ENCODE data around the gene PRDM16. TPM values are rescaled to one million over a fixed set of nuclear protein-coding genes. Genes with fewer than 3 reads are reported as not detected.
"Not testable (repeated sequence)": the region's sequence is repeated elsewhere in the genome, so short reads cannot be mapped to it uniquely, and the experiment has no call there.

Gene PRDM16
- total RNA-seq, 2 experiments from 2014 or later = not detected

DNA sequence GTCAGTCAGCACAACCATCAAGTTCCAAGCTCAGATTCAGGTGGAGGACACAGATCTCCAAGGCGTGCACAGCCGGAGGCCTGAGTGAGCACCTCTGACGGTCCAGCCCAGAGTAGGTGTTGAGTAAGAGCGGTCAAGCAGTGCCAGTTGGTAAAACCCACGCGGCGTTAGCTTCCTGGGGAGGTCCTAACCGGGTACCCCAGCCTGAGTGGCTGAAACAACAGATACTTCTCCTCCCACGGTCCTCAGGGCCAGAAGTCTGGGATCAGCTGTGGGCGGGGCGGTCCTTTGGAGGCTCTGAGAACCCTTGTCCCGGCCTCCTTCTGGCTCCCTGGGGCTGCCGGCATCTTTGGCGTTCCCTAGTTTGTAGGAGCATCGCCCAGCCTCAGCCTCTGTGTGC lies 94.4 kb downstream of the PRDM16 start:
- Histone ChIP-seq H3K4me2 (ENCODE audit: low read length) (no peak overlapping the region), H4K20me1 (ENCODE audit: insufficient read depth, low read length) (no peaks in the 10 kb centered on the region), H3K4me3 (ENCODE audit: low read depth, low read length, poor library complexity, severe bottlenecking) (no peak overlapping the region), H3K4me1 (ENCODE audit: insufficient read depth, low read length, poor library complexity, severe bottlenecking) (no peaks in the 10 kb centered on the region), H3K36me3 (ENCODE audit: insufficient read depth, low read length) (no peaks in the 10 kb centered on the region), H3K79me2 (ENCODE audit: insufficient read depth, low read depth, low read length) (no peaks in the 10 kb centered on the region), H3K9me3 (ENCODE audit: low read length) (no peaks in the 10 kb centered on the region), H3K27ac (ENCODE audit: low read depth, low read length, poor library complexity, severe bottlenecking) (no peak overlapping the region), H3K9me2 (ENCODE audit: insufficient read depth, low read length) (no peaks in the 10 kb centered on the region), H2AFZ (ENCODE audit: low read length) (no peak overlapping the region)
- ChIA-PET POLR2A (no interaction called here), CTCF (ENCODE audit: unreplicated experiment) (no interaction called here)
- DNase-seq (ENCODE audit: low spot score) = no peak
- TF ChIP-seq, protein P1, sequence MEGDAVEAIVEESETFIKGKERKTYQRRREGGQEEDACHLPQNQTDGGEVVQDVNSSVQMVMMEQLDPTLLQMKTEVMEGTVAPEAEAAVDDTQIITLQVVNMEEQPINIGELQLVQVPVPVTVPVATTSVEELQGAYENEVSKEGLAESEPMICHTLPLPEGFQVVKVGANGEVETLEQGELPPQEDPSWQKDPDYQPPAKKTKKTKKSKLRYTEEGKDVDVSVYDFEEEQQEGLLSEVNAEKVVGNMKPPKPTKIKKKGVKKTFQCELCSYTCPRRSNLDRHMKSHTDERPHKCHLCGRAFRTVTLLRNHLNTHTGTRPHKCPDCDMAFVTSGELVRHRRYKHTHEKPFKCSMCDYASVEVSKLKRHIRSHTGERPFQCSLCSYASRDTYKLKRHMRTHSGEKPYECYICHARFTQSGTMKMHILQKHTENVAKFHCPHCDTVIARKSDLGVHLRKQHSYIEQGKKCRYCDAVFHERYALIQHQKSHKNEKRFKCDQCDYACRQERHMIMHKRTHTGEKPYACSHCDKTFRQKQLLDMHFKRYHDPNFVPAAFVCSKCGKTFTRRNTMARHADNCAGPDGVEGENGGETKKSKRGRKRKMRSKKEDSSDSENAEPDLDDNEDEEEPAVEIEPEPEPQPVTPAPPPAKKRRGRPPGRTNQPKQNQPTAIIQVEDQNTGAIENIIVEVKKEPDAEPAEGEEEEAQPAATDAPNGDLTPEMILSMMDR (conservative IDR thresholded peaks at IDR 0.05; ENCODE audit: low read length) = no peak
- no peak for TF ChIP-seq EZH2phosphoT487 (IDR thresholded peaks at IDR 0.05; ENCODE audit: borderline replicate concordance, low read depth, low read length)
- no TSS peak for BruUV-seq (replicated peaks)
- intact Hi-C loops (cut with micrococcal nuclease; ENCODE audit: unreplicated experiment) = no loop called here

DNA sequence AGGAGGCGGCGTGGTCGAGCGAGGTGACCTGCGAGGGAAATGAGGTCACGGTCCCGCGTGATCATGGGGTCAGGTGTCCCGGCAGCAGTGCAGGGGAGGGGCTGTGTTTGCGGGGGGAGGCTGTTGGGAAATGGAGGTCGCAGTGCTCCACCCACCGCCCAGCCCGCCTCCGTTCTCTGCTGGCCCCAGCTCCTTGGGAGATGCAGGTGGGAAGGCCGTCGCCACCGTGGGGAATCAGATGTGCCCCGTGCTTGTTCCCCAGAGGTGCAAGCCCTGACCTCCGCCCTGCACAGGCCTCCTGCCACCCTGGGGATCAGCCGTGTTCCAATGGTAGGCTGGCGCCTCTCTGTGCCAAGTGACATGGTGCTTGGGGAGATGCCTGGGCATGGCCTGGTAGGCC lies 95.7 kb downstream of the PRDM16 start:
- no peaks in the 10 kb centered on the region for H3K36me3 ChIP-seq (ENCODE audit: insufficient read depth, low read length)
- no peaks in the 10 kb centered on the region for H4K20me1 ChIP-seq (ENCODE audit: insufficient read depth, low read length)
- H3K9me3 ChIP-seq (ENCODE audit: low read length) = no peaks in the 10 kb centered on the region
- no peak overlapping the region for H3K4me2 ChIP-seq (ENCODE audit: low read length)
- no peak overlapping the region for H2AFZ ChIP-seq (ENCODE audit: low read length)
- ChIA-PET CTCF (ENCODE audit: unreplicated experiment) (no interaction called here), POLR2A (no interaction called here)
- H3K27ac ChIP-seq (ENCODE audit: low read depth, low read length, poor library complexity, severe bottlenecking) = no peak overlapping the region
- no peak overlapping the region for H3K4me3 ChIP-seq (ENCODE audit: low read depth, low read length, poor library complexity, severe bottlenecking)
- intact Hi-C loops (cut with micrococcal nuclease; ENCODE audit: unreplicated experiment) = no loop called here
- H3K9me2 ChIP-seq (ENCODE audit: insufficient read depth, low read length) = no peaks in the 10 kb centered on the region
- no TSS peak for BruUV-seq (replicated peaks)
- TF ChIP-seq, protein P1 (conservative IDR thresholded peaks at IDR 0.05; ENCODE audit: low read length) = no peak
- no peak for TF ChIP-seq EZH2phosphoT487 (IDR thresholded peaks at IDR 0.05; ENCODE audit: borderline replicate concordance, low read depth, low read length)
- DNase-seq (ENCODE audit: low spot score) = no peak
- no peaks in the 10 kb centered on the region for H3K79me2 ChIP-seq (ENCODE audit: insufficient read depth, low read depth, low read length)
- no peaks in the 10 kb centered on the region for H3K4me1 ChIP-seq (ENCODE audit: insufficient read depth, low read length, poor library complexity, severe bottlenecking)

DNA sequence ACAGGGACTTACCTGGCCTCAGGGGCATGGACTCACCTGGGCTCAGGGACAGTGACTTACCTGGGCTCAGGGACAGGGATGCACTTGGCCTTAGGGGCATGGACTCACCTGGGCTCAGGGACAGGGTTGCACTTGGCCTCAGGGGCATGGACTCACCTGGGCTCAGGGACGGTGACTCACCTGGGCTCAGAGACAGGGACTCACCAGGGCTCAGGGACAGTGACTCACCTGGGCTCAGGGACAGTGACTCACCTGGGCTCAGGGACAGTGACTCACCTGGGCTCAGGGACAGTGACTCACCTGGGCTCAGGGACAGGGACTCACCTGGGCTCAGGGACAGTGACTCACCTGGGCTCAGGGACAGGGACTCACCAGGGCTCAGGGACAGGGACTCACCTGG lies 96.2 kb downstream of the PRDM16 start:
- DNase-seq (ENCODE audit: low spot score); H3K9me2 ChIP-seq (ENCODE audit: insufficient read depth, low read length); H2AFZ ChIP-seq (ENCODE audit: low read length); POLR2A ChIA-PET; H3K4me2 ChIP-seq (ENCODE audit: low read length); H3K4me3 ChIP-seq (ENCODE audit: low read depth, low read length, poor library complexity, severe bottlenecking); H3K9me3 ChIP-seq (ENCODE audit: low read length); BruUV-seq (replicated peaks); intact Hi-C loops (cut with micrococcal nuclease; ENCODE audit: unreplicated experiment); CTCF ChIA-PET (ENCODE audit: unreplicated experiment); H3K27ac ChIP-seq (ENCODE audit: low read depth, low read length, poor library complexity, severe bottlenecking); H3K4me1 ChIP-seq (ENCODE audit: insufficient read depth, low read length, poor library complexity, severe bottlenecking); H3K79me2 ChIP-seq (ENCODE audit: insufficient read depth, low read depth, low read length); H3K36me3 ChIP-seq (ENCODE audit: insufficient read depth, low read length); H4K20me1 ChIP-seq (ENCODE audit: insufficient read depth, low read length): not testable (repeated sequence)
